ENCODE data around the gene SCN4B. TPM values are rescaled to one million over a fixed set of nuclear protein-coding genes. Genes with fewer than 3 reads are reported as not detected.

SCN4B gene
- total RNA-seq, 2 experiments from 2014 or later, result 0.72 to 1.1 TPM

GRCh38 chr11:118153516-118153915 lies 893 bp upstream of the SCN4B start:
- H3K9me3 Mint-ChIP-seq, result no peaks in the 10 kb centered on the region
- POLR2A ChIA-PET, result interaction anchor here (1.0 kb wide), 1 partner anchor 14 kb away, joined by 3 read pairs; no protein-coding TSS in a partner anchor
- H3K36me3 Mint-ChIP-seq (ENCODE audit: low read depth), result no peaks in the 10 kb centered on the region
- H3K4me3 Mint-ChIP-seq, result peak overlapping the region; percentile 57
- H3K27me3 Mint-ChIP-seq, result peaks cover 60% of the 10 kb centered on the region
- DNase-seq, result no peak
- intact Hi-C loops (cut with micrococcal nuclease), result no loop called here
- H3K4me1 Mint-ChIP-seq (ENCODE audit: low read depth), result peaks cover 4% of the 10 kb centered on the region
- TF ChIP-seq CTCF (IDR thresholded peaks at IDR 0.05), result no peak
- ATAC-seq, result no peak
- H3K27ac Mint-ChIP-seq, result no peak overlapping the region
- CTCF ChIA-PET, result interaction anchor here (0.9 to 5.6 kb wide), 5 partner anchors 9 to 346 kb away, joined by 3 to 41 read pairs (median 6); no protein-coding TSS in a partner anchor

- Mint-ChIP-seq H3K27me3 (peaks cover 50% of the 10 kb centered on the region), H3K36me3 (ENCODE audit: low read depth) (no peaks in the 10 kb centered on the region), H3K9me3 (no peaks in the 10 kb centered on the region), H3K4me1 (ENCODE audit: low read depth) (peaks cover 4% of the 10 kb centered on the region), H3K4me3 (peak overlapping the region; percentile 39), H3K27ac (no peak overlapping the region)
- POLR2A ChIA-PET, result no interaction called here
- CTCF ChIA-PET, result interaction anchor here (0.6 to 5.6 kb wide), 2 partner anchors 19 to 348 kb away, joined by 3 to 41 read pairs; no protein-coding TSS in a partner anchor
- intact Hi-C loops (cut with micrococcal nuclease), result no loop called here
- DNase-seq, result no peak
- TF ChIP-seq CTCF (IDR thresholded peaks at IDR 0.05), result no peak
- ATAC-seq, result no peak
These were observed 537 bp downstream of the SCN4B start for GRCh38 chr11:118152020-118152551.

GRCh38 chr11:118151431-118151830 lies 1.2 kb downstream of the SCN4B start:
- Mint-ChIP-seq H3K27ac (no peak overlapping the region), H3K4me1 (ENCODE audit: low read depth) (peaks cover under 1% of the 10 kb centered on the region), H3K36me3 (ENCODE audit: low read depth) (no peaks in the 10 kb centered on the region), H3K27me3 (peaks cover 46% of the 10 kb centered on the region), H3K9me3 (no peaks in the 10 kb centered on the region), H3K4me3 (no peak overlapping the region)
- no peak for TF ChIP-seq CTCF (IDR thresholded peaks at IDR 0.05)
- ChIA-PET POLR2A (no interaction called here), CTCF (interaction anchor here (5.6 kb wide), 1 partner anchor 20 kb away, joined by 41 read pairs; no protein-coding TSS in a partner anchor)
- intact Hi-C loops (cut with micrococcal nuclease), result no loop called here
- DNase-seq (no peak), ATAC-seq (no peak)

GRCh38 chr11:118149493-118149892 lies 3.1 kb downstream of the SCN4B start:
- ChIA-PET CTCF (interaction anchor here (0.9 to 5.6 kb wide), 4 partner anchors 22 to 445 kb away, joined by 3 to 41 read pairs (median 5); no protein-coding TSS in a partner anchor), POLR2A (interaction anchor here (0.9 to 1.5 kb wide), 2 partner anchors 22 to 23 kb away, joined by 3 to 5 read pairs; no protein-coding TSS in a partner anchor)
- no peak for ATAC-seq
- no peak overlapping the region for H3K27ac Mint-ChIP-seq
- no peak overlapping the region for H3K4me3 Mint-ChIP-seq
- peaks cover 3% of the 10 kb centered on the region for H3K4me1 Mint-ChIP-seq (ENCODE audit: low read depth)
- H3K27me3 Mint-ChIP-seq, result peaks cover 40% of the 10 kb centered on the region
- intact Hi-C loops (cut with micrococcal nuclease), result loop anchor here (5.0 kb wide), 1 partner anchor 143 kb away; no protein-coding TSS in a partner anchor
- TF ChIP-seq CTCF (IDR thresholded peaks at IDR 0.05), result no peak
- no peak for DNase-seq
- no peaks in the 10 kb centered on the region for H3K9me3 Mint-ChIP-seq
- no peaks in the 10 kb centered on the region for H3K36me3 Mint-ChIP-seq (ENCODE audit: low read depth)

- intact Hi-C loops (cut with micrococcal nuclease), result loop anchor here (5.0 kb wide), 1 partner anchor 143 kb away; no protein-coding TSS in a partner anchor
- H3K27me3 Mint-ChIP-seq, result peaks cover 40% of the 10 kb centered on the region
- no peak overlapping the region for H3K27ac Mint-ChIP-seq
- TF ChIP-seq CTCF (IDR thresholded peaks at IDR 0.05), result no peak
- H3K4me3 Mint-ChIP-seq, result no peak overlapping the region
- CTCF ChIA-PET, result interaction anchor here (0.9 to 5.6 kb wide), 4 partner anchors 23 to 446 kb away, joined by 3 to 41 read pairs (median 5); no protein-coding TSS in a partner anchor
- H3K36me3 Mint-ChIP-seq (ENCODE audit: low read depth), result no peaks in the 10 kb centered on the region
- DNase-seq, result no peak
- POLR2A ChIA-PET, result interaction anchor here (0.9 to 1.5 kb wide), 2 partner anchors 22 kb away, joined by 3 to 5 read pairs; no protein-coding TSS in a partner anchor
- no peak for ATAC-seq
- no peaks in the 10 kb centered on the region for H3K9me3 Mint-ChIP-seq
- H3K4me1 Mint-ChIP-seq (ENCODE audit: low read depth), result peaks cover 3% of the 10 kb centered on the region
These were observed 3.8 kb downstream of the SCN4B start for GRCh38 chr11:118148856-118149255.

All from activated CD8-positive, alpha-beta T cell treated with anti-CD3 and anti-CD28 coated beads for 36 hours (primary cell).